IMR-90 (cell line): ENCODE data around the gene INTS14. TPM values are rescaled to one million over a fixed set of nuclear protein-coding genes. Genes with fewer than 3 reads are reported as not detected.

Source experiments
- ATAC-seq: fragments of 200-7000 bp; cut with Tn5 transposase; 2 replicates; pipeline ENCODE4 v1.9.1; 2020; ENCODE audit warnings: low read depth, mild to moderate bottlenecking, moderate library complexity
- BruUV-seq: library from RNA; stranded (reverse); fragments of 400-500 nt; replicated peaks from 2 replicates; lab custom pipeline; 2021; lab: Mats Ljungman, UMichigan
- CTCF ChIA-PET: fragments of 300-600 bp; formaldehyde crosslinking; extraction: SDS; loops from one replicate; lab custom pipeline; 2021; ENCODE audit warnings: antibody characterized with exemption; lab: Yijun Ruan, JAX
- POLR2A ChIA-PET: fragments of 300-600 bp; sonication (Branson Sonifier 250); formaldehyde crosslinking; loops from one replicate; lab custom pipeline; 2022; ENCODE audit warnings: antibody characterized with exemption; ENCODE audit not compliant: unreplicated experiment; lab: Charles Lee
- DNase-seq: peaks from one replicate; pipeline ENCODE4 v3.0.0; 2013
- H2AFZ ChIP-seq: replicated peaks from 2 replicates; pipeline ENCODE3; 2013; ENCODE audit warnings: low read length, mild to moderate bottlenecking; ENCODE audit not compliant: poor library complexity
- H2AK5ac ChIP-seq: 2 replicates; pipeline ENCODE4 v1.6.1; 2013; ENCODE audit warnings: low read depth, low read length, inconsistent platforms
- H2AK9ac ChIP-seq: replicated peaks from 2 replicates; pipeline ENCODE3; 2013; ENCODE audit warnings: mild to moderate bottlenecking, low read depth, low read length, moderate library complexity; ENCODE audit not compliant: poor library complexity
- H2BK120ac ChIP-seq: 2 replicates; pipeline ENCODE4 v1.6.1; 2013; ENCODE audit warnings: low read depth, low read length, inconsistent platforms
- H2BK15ac ChIP-seq: 3 replicates; pipeline ENCODE4 v1.6.1; 2013; ENCODE audit warnings: low read depth, low read length, inconsistent platforms
- H2BK20ac ChIP-seq: 2 replicates; pipeline ENCODE4 v1.6.1; 2013; ENCODE audit warnings: low read depth, mild to moderate bottlenecking, inconsistent platforms, low read length, moderate library complexity
- H2BK5ac ChIP-seq: 2 replicates; pipeline ENCODE4 v1.6.1; 2013; ENCODE audit warnings: mild to moderate bottlenecking, low read depth, low read length, inconsistent platforms; ENCODE audit not compliant: poor library complexity, severe bottlenecking
- H3K14ac ChIP-seq: replicated peaks from 2 replicates; pipeline ENCODE4 v1.6.1; 2013; ENCODE audit warnings: low read depth, low read length, inconsistent platforms
- H3K18ac ChIP-seq: 2 replicates; pipeline ENCODE4 v1.6.1; 2013; ENCODE audit warnings: low read depth, low read length, control low read depth
- H3K23ac ChIP-seq: 2 replicates; pipeline ENCODE4 v1.6.1; 2013; ENCODE audit warnings: low read depth, low read length, inconsistent platforms
- H3K27ac ChIP-seq: 2 replicates; pipeline ENCODE4 v1.5.1; 2013; ENCODE audit warnings: mild to moderate bottlenecking, control low read depth, low read length; ENCODE audit not compliant: insufficient read depth
- H3K27me3 ChIP-seq: 2 replicates; pipeline ENCODE4 v1.6.1; 2013; ENCODE audit warnings: low read length; ENCODE audit not compliant: control insufficient read depth, insufficient read depth
- H3K36me3 ChIP-seq: 2 replicates; pipeline ENCODE4 v1.6.1; 2013; ENCODE audit warnings: low read length, mixed read lengths; ENCODE audit not compliant: control insufficient read depth, insufficient read depth
- H3K4ac ChIP-seq: 2 replicates; pipeline ENCODE4 v1.6.1; 2013; ENCODE audit warnings: low read depth, low read length, inconsistent platforms
- H3K4me1 ChIP-seq: 2 replicates; pipeline ENCODE4 v1.6.1; 2013; ENCODE audit warnings: low read length, mixed read lengths; ENCODE audit not compliant: control insufficient read depth, insufficient read depth
- H3K4me2 ChIP-seq: 2 replicates; pipeline ENCODE4 v1.6.1; 2013; ENCODE audit warnings: low read depth, mild to moderate bottlenecking, control low read depth, low read length, moderate library complexity
- H3K4me3 ChIP-seq: 2 replicates; pipeline ENCODE4 v1.5.1; 2013; ENCODE audit warnings: low read depth, mild to moderate bottlenecking, control low read depth, low read length, moderate library complexity; ENCODE audit not compliant: insufficient read depth
- H3K56ac ChIP-seq: 2 replicates; pipeline ENCODE4 v1.6.1; 2013; ENCODE audit warnings: low read length, inconsistent platforms; ENCODE audit not compliant: insufficient read depth; ENCODE audit errors: extremely low read depth
- H3K79me1 ChIP-seq, 2 experiments: 2 replicates each; pipeline ENCODE4 v1.6.1; 2013; ENCODE audit warnings: low read length in 2 of 2, inconsistent platforms in 1 of 2, low read depth in 1 of 2
- H3K9ac ChIP-seq: 2 replicates; pipeline ENCODE4 v1.6.1; 2013; ENCODE audit warnings: low read depth, low read length, control low read depth
- H3K9me1 ChIP-seq: 2 replicates; pipeline ENCODE4 v1.6.1; 2013; ENCODE audit warnings: low read length, inconsistent platforms; ENCODE audit not compliant: insufficient read depth
- H3K9me3 ChIP-seq: 2 replicates; pipeline ENCODE4 v1.6.1; 2013; ENCODE audit warnings: low read length; ENCODE audit not compliant: control insufficient read depth, insufficient read depth
- H4K20me1 ChIP-seq: 2 replicates; pipeline ENCODE4 v1.6.1; 2013; ENCODE audit warnings: low read length, inconsistent platforms; ENCODE audit not compliant: insufficient read depth
- H4K5ac ChIP-seq: 2 replicates; pipeline ENCODE4 v1.6.1; 2013; ENCODE audit warnings: mild to moderate bottlenecking, low read depth, low read length, control low read depth
- H4K8ac ChIP-seq, 2 experiments: 2 replicates each; pipeline ENCODE4 v1.6.1; 2013; ENCODE audit warnings: low read depth in 2 of 2, low read length in 2 of 2, control low read depth in 1 of 2, inconsistent platforms in 1 of 2
- H4K91ac ChIP-seq: 2 replicates; pipeline ENCODE4 v1.6.1; 2013; ENCODE audit warnings: low read depth, low read length, inconsistent platforms; ENCODE audit not compliant: insufficient read depth
- BHLHE40 ChIP-seq: fragments of 150-350 bp; IDR thresholded peaks from 2 replicates; pipeline ENCODE4 v1.6.1; 2016; ENCODE audit warnings: mild to moderate bottlenecking, low read depth, low read length
- CEBPB ChIP-seq: IDR thresholded peaks from 2 replicates; pipeline ENCODE4 v1.6.1; 2012; ENCODE audit warnings: low read depth, low read length, improper control_type of control experiment
- FOS ChIP-seq: fragments of 150-350 bp; IDR thresholded peaks from 2 replicates; pipeline ENCODE4 v1.6.1; 2016; ENCODE audit warnings: low read depth, low read length
- MAFK ChIP-seq: IDR thresholded peaks from 2 replicates; pipeline ENCODE4 v1.6.1; 2012; ENCODE audit warnings: low read depth, low read length, improper control_type of control experiment
- MAZ ChIP-seq: IDR thresholded peaks from 2 replicates; pipeline ENCODE4 v1.6.1; 2012; ENCODE audit warnings: low read depth, mild to moderate bottlenecking, low read length, improper control_type of control experiment, moderate library complexity, borderline replicate concordance
- MXI1 ChIP-seq: IDR thresholded peaks from 2 replicates; pipeline ENCODE4 v1.6.1; 2012; ENCODE audit warnings: low read depth, mild to moderate bottlenecking, low read length, moderate library complexity, borderline replicate concordance
- POLR2A ChIP-seq: IDR thresholded peaks from 2 replicates; pipeline ENCODE4 v1.6.1; 2012; ENCODE audit warnings: mild to moderate bottlenecking, low read depth, low read length
- RAD21 ChIP-seq: IDR thresholded peaks from 2 replicates; pipeline ENCODE4 v1.6.1; 2012; ENCODE audit warnings: low read length, improper control_type of control experiment
- WGBS, 2 experiments: methylation state at CpG; one replicate each; pipeline versions ENCODE4 v1.1.5 to v1.1.7; 2013; ENCODE audit warnings: missing lambda C conversion rate in 2 of 2; ENCODE audit not compliant: insufficient read length in 1 of 2; ENCODE audit errors: extremely low coverage in 2 of 2; 5-methylcytosine and 5-hydroxymethylcytosine counted together
- dilution Hi-C: fragments of 300-500 bp; cut with HindIII; formaldehyde crosslinking; loops from one replicate; pipeline ENCODE4 v1.14.3; 2018; ENCODE audit warnings: low sequenced_read_pairs; ENCODE audit not compliant: unreplicated experiment
- in situ Hi-C: fragments of 300-500 bp; cut with MboI; formaldehyde crosslinking; loops from 3 replicates; pipeline ENCODE4 v1.14.3; 2019; ENCODE audit warnings: low sequenced_read_pairs, inconsistent platforms, mixed read lengths
- intact Hi-C: fragments of 100-400 bp; cut with micrococcal nuclease; formaldehyde crosslinking; loops from 2 replicates; pipeline ENCODE4 v1.10.0; 2022
- polyA plus RNA-seq, 3 experiments: library from polyadenylated mRNA; depleted of rRNA; stranded (reverse); fragments of >200 nt; gene quantifications; 2 replicates each; pipeline ENCODE4 v1.2.3, GENCODE V29; 2012; ENCODE audit warnings: low replicate concordance in 1 of 3
- total RNA-seq: library from RNA; depleted of rRNA; stranded (reverse); fragments of >200 nt; gene quantifications from 2 replicates; pipeline ENCODE4 v1.2.3, GENCODE V29; 2012
- TF ChIP-seq, protein P1 (sequence below): fragments of 150-350 bp; IDR thresholded peaks from 2 replicates; pipeline ENCODE4 v1.6.1; 2016; ENCODE audit warnings: low read depth, mild to moderate bottlenecking, low read length, moderate library complexity, borderline replicate concordance
- TF ChIP-seq, protein P2 (sequence below): fragments of 150-350 bp; IDR thresholded peaks from 2 replicates; pipeline ENCODE4 v1.6.1; 2017; ENCODE audit warnings: mild to moderate bottlenecking, antibody characterized with exemption, low read length, low read depth

Gene INTS14
- total and polyA plus RNA-seq, 2 of the 4 experiments (the other 2 are of a cell fraction), result 22.9 to 39.5 TPM

DNA sequence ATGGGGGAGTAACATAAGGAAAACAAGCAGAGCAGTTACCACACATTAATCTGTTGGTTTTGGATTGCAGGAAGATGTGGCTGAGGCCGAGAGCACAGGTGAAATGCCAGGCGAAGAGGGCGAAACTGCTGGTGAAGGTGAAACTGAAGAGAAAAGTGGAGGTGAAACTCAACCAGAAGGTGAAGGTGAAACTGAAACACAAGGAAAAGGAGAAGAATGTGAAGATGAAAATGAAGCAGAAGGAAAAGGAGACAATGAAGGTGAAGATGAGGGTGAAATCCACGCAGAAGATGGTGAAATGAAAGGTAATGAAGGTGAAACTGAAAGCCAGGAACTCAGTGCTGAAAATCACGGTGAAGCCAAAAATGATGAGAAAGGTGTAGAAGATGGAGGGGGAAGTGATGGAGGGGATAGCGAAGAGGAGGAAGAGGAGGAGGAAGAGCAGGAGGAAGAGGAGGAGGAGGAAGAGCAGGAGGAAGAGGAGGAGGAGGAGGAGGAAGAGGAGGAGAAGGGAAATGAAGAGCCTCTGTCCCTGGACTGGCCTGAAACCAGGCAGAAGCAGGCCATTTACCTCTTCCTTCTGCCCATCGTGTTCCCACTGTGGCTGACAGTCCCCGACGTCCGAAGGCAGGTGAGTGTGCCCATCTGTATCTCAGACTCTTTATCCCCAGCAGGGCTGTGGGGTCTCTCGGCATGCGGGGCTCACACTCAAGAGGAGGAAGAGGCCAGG, 39.5 kb upstream of the INTS14 start:
- Histone ChIP-seq H3K56ac (no peak overlapping the region), H3K27ac (no peak overlapping the region), H3K36me3 (peaks cover 8% of the 10 kb centered on the region), H3K23ac (no peak overlapping the region), H2AFZ (no peak overlapping the region), H3K18ac (no peak overlapping the region), H2AK9ac (no peak overlapping the region), H3K9me1 (peaks cover 10% of the 10 kb centered on the region), H3K9ac (no peak overlapping the region), H2BK5ac (no peak overlapping the region), H3K4me2 (no peak overlapping the region), H3K9me3 (no peaks in the 10 kb centered on the region), H4K8ac (no peak overlapping the region), H4K20me1 (no peaks in the 10 kb centered on the region), H2BK20ac (no peak overlapping the region), H2BK15ac (no peak overlapping the region), H3K4me3 (no peak overlapping the region), H4K91ac (no peak overlapping the region), H4K5ac (no peak overlapping the region), H2BK120ac (no peak overlapping the region), H3K4me1 (peaks cover 21% of the 10 kb centered on the region), H2AK5ac (no peak overlapping the region), H3K4ac (no peak overlapping the region), H3K14ac (no peak overlapping the region), H3K27me3 (no peaks in the 10 kb centered on the region), H3K79me1 (no peaks in the 10 kb centered on the region)
- WGBS, 2 experiments, result 94 to 100% methylated on average over 1 to 2 of the region's 12 CpGs
- no peak for ATAC-seq
- intact Hi-C loops (no loop called here), in situ Hi-C loops (no loop called here), dilution Hi-C loops (no loop called here)
- ChIA-PET POLR2A (no interaction called here), CTCF (no interaction called here)
- TF ChIP-seq RAD21, result no peak
- no peak for TF ChIP-seq MAFK
- TF ChIP-seq CEBPB, result no peak
- TF ChIP-seq BHLHE40, result no peak
- TF ChIP-seq MAZ, result no peak
- no peak for TF ChIP-seq POLR2A
- TF ChIP-seq, protein P1, sequence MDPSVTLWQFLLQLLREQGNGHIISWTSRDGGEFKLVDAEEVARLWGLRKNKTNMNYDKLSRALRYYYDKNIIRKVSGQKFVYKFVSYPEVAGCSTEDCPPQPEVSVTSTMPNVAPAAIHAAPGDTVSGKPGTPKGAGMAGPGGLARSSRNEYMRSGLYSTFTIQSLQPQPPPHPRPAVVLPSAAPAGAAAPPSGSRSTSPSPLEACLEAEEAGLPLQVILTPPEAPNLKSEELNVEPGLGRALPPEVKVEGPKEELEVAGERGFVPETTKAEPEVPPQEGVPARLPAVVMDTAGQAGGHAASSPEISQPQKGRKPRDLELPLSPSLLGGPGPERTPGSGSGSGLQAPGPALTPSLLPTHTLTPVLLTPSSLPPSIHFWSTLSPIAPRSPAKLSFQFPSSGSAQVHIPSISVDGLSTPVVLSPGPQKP, result no peak
- no peak for TF ChIP-seq MXI1
- TF ChIP-seq, protein P2, sequence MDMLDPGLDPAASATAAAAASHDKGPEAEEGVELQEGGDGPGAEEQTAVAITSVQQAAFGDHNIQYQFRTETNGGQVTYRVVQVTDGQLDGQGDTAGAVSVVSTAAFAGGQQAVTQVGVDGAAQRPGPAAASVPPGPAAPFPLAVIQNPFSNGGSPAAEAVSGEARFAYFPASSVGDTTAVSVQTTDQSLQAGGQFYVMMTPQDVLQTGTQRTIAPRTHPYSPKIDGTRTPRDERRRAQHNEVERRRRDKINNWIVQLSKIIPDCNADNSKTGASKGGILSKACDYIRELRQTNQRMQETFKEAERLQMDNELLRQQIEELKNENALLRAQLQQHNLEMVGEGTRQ, result no peak
- no peak for TF ChIP-seq FOS
- BruUV-seq, result no TSS peak
- DNase-seq, result no peak
